H4 (cell line): Measurements from ENCODE around the gene ARPC1B. TPM values are rescaled to one million over a fixed set of nuclear protein-coding genes. Genes with fewer than 3 reads are reported as not detected.
"Not testable (repeated sequence)": the region's sequence is repeated elsewhere in the genome, so short reads cannot be mapped to it uniquely, and the experiment has no call there.

Source experiments
- DNase-seq: peaks from one replicate; pipeline ENCODE4 v3.0.0-alpha.2; 2015; ENCODE audit warnings: low spot score
- total RNA-seq: library from RNA; depleted of rRNA; stranded (reverse); fragments of >200 nt; shearing (Covaris generic); gene quantifications from 2 replicates; pipeline ENCODE4 v1.2.3, GENCODE V29; 2014

ARPC1B gene
- total RNA-seq, 1 experiment from 2014 or later = 495 TPM

DNA sequence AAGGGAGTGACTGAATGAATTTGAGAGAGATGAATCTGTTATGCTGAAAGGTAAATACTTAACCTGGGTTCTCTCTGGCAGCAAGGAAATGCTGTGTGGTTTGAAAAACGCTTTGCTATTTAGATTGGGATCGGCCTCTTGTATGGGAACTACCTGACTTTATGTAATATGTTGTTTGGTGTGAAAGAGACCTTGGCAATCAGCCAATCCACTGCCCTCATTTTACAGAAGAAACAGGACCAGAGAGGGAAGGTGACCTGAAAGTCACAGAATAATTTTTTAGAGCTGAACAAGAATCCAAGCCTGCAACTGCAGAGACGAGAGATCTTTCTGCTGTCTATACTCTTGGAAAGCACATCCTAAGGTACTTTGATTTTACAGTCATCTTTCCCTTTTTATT lies 35.3 kb downstream of the ARPC1B start:
- DNase-seq = no peak

DNA sequence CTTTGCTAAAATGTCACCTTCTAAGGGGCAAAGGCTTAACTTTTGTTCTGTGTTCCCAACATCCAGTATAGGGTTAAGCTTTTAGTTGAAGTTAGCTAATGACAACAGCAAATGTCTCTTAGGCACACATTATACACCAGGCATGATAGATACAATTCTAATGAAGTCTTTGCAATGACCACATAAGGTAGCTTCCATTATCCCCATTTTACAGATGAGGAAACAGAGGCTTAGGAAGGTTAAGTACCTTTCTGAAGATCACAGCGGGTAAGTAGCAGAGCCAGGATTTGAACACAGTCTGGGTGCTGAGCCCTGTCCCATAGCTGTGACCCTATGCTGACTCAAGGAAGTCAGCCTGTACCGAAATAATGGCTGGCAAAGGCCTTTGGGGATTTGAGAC lies 36.1 kb downstream of the ARPC1B start:
- no peak for DNase-seq

DNA sequence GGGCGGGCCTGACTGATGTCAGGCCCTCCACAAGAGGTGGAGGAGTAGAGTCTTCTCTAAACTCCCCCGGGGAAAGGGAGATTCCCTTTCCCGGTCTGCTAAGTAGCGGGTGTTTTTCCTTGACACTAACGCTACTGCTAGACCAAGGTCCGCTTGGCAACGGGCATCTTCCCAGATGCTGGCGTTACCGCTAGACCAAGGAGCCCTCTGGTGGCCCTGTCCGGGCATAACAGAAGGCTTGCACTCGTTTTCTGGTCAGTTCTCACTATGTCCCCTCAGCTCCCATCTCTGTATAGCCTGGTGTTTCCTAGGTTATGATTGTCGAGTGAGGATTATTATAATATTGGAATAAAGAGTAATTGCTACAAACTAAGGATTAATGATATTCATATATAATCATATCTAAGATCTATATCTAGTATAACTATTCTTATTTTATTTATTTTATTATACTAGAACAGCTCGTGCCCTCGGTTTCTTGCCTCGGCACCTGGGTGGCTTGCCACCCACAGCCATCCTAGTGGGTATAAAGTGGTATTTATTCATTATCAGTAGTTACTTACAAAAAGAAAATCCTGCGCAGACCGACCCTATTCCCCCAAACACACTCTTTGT lies 41.1 kb downstream of the ARPC1B start:
- DNase-seq = peak; percentile 53

DNA sequence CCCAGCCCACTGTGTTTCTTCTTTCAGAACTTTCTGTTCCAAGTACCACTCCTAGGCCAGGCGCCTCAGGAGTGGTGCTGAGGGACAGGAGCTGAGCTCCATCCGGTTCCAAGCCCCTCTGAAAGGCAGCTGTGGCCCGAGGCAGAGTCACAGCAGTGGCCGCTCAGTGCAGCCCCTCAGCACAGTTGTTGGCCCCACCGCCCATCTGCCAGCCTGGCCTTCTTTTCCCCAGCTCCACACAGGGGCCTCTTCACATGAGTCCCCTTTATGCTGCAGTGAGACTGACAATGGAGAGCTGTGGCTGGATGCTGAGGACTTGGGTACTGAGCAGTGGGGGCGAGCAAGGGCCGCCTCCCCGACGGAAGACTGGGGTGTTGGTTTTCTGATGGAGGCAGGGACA lies 43.7 kb downstream of the ARPC1B start:
- DNase-seq = no peak

DNA sequence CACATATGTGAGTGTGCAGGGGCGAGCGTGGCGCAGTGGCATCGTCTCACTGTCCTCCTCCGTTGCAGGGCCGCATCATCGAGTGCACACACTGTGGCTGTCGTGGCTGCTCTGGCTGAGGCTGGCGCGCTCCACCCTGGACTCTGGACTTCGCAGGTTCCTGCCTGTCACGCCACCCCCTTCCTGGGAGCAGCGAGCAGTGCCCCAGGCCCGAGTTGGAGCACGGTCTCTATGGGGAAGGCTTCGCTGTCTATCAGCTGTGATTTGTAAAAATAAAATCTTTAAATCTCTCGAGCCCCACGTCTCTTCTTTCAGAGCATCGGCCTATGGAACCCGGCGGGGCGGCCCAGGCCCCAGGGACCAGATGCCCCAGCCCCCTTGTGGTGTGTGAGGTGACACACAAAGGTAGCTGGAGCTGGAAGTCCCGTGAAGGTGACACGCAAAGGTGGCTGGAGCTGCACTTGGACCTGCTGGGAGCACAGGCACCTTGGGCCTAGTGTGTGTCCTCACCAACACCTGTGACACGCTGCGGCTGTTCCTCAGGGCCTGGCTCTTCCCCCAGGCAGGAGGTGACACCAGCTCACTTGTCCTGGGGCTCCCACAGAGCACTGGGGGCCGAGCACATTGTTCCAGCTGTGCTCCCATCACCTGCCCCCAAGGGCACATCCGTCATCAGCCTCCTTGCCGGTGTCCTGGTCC lies 44.9 kb downstream of the ARPC1B start:
- no peak for DNase-seq

DNA sequence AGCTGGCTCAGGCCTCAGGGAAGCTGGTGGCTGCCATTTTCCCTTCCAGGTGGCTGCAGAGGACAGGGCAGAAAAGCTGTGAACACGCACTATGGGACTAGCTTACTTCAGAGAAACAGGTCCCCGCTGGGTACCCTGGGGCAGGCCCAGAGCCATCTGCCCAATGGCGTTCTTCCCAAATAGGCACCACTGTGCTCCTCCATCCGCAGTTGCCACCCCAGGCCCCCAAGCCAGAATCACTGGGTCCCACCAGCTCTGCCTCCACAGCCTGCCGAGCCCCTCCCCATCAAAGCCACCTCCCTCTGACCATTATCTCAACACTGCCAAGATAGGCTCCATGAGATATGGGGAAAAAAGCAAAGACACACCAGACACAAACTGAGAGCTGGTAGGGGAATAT lies 45.7 kb downstream of the ARPC1B start:
- no peak for DNase-seq

DNA sequence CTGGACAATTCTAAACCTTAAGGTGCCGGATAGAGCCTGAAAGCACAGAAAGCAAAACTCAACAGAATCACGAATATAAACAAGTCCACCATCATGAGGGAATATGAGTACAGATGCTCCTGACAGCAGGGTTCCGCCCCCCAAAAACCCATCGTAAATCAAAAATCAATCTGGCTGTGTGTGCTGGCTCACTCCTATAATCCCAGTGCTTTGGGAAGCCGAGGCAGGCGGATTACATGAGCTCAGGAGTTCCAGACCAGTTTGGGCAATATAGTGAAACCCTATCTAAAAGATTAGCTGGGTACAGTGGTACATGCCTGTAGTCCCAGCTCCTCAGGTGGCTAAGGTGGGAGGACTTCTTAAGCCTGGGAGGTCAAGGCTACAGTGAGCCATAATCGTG lies 46.5 kb downstream of the ARPC1B start:
- no peak for DNase-seq

DNA sequence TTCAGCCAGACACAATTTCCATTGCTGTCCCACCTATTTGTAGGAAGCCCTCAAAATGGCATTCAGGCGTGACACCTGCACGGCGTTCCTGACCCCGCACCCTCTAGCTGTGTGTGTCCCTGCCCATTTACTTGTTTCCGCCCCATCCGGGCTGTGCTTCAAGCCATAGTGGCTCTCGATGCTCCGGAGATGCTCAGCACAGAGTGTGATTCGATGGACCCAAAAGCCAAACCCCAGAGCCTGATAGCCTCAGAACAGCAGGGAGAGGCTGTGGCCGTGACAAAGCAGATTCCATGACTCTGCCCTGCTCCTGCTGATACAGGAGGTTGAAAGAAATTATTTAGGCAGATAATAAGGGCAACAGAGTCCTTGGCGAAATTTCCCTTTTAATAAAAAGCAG lies 47.7 kb downstream of the ARPC1B start:
- DNase-seq = no peak

DNA sequence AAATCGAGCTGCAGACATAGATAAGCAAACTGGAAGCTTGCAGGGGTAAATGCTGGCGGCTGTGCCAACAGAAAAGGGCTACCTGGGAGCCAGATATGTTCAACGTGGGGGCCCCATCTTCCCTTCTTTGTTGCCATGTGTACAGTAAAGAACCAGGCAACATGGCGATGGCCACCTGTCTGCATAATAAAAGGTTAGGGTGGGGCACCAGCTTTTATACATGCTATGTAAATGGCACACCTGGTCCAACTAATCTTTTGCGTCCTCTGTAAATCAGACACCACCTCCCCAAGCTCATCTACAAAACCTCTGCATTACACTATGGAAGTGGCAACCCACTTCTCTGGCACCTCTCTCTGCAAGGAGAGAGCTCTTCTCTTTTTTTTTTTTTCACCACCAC lies 48.1 kb downstream of the ARPC1B start:
- DNase-seq = no peak

DNA sequence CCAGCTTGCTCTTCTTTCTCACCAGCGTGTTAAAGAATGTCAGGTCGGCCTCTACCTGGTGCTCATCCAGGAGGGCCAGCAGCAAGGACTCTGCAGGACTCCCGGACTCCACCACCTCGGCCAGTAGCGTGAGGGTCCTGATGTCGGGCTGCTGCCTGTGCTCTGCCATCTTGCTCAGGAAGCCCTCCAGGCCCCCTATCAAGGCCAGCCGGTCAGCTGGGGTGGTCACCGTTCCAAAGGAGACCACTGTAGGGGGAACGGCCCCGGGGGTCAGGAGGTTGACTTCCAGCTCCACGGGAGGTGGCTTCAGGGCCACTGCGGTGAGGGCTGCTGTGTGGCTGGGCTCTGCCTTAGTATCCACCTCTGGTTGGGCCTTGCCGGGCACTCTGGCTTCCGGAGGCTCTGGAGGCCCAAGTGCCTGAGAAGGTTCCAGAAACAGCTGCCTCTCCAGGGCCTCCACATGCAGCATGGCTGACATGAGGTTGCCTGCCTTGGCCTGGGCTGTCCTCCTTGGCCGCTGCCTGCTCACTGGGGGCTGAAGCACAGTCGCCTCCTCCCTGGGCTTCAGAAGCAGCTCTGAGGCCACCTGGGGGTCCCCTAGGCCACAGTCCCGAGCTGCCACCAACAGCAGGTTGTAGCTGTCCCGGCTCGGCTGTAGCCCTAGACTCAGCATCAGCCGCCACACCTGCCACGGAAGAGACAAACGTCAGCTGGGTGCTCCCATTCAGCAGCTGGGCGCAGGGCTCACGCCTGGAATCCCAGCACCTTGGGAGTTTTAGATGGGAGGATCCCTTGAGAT lies 50.6 kb downstream of the ARPC1B start:
- no peak for DNase-seq

DNA sequence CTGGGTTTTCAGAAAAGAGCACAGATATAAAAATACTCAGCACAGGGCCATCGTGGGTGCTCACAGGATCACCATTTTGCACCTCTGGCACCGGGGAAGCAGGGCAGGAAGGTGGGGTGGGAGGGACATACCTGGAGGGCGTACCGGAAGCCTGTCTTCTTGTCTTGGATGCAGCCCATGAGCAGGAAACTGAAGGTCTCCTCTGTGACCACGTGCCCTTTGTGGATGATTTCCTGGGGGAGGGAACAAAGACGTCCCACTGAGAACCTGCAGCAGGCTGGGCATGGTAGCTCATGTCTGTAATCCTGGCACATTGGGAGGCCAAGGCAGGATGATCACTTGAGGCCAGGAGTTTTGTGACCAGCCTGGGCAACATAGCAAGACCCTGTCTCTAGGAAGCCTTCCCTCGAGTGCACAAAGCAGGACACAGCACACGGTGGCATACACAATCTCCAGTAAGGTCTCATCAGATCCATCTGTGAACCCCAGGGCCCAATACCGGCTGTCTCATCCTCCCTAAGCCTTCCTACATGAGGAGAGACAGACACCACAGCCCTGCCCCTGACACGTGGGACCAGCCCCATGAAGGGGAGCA lies 54.5 kb downstream of the ARPC1B start:
- no peak for DNase-seq

DNA sequence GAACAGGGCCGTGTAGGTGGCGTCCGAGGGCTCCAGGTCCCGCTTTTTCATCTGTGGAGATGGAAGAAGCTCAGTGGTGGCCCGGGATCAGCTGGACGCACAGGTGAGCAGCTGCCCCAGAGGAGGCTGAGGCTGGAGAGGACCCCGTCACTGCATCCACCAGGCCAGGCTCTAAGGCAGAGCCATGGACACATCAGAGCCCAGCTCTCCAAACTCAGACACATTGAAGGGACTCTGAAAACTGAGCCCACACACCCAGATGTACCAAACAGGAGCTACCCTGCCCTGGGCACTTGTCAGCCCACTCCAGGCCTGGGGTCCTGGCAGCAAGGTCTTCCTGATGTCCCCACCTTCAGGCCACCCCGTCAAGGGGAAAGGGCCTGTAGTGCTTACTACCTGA lies 55.2 kb downstream of the ARPC1B start:
- DNase-seq = no peak

DNA sequence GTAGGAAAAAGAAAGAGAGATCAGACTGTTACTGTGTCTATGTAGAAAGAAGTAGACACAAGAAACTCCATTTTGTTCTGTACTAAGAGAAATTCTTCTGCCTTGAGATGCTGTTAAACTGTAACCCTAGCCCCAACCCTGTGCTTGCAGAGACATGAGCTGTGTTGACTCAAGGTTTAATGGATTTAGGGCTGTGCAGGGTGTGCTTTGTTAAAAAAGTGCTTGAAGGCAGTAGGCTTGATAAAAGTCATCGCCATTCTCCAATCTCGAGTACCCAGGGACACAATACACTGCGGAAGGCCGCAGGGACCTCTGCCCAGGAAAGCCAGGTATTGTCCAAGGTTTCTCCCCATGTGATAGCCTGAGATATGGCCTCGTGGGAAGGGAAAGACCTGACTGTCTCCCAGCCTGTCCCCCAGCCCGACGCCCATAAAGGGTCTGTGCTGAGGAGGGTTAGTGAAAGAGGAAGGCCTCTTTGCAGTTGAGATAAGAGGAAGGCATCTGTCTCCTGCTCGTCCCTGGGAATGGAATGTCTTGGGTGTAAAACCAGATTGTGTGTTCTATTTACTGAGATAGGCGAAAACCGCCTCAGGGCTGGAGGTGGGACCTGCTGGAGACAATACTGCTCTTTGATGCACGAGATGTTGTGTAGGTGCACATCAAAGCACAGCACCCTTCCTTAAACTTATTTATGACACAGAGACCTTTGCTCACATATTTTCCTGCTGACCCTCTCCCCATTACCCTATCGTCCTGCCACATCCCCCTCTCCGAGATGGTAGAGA lies 57.4 kb downstream of the ARPC1B start:
- not testable (repeated sequence) for DNase-seq

DNA sequence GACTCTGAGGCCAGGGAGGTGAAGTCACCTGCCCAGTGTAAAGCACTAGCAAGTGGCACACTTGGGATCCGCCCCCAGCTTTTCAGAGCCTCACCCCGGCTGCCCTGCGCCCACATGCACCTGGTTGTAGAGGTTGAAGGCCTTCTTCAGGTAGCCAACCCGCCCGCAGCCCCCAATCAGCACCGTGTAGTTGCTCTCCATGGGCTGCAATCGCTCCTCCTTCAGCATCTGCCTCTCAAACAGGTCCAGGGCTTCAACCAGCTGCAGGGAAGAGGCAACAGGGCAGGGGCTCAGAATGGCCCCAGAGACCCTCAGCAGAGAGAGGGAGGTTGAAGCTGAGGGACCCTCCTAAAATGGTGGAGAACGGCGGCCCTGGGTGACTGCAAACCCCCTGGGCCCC lies 58.6 kb downstream of the ARPC1B start:
- no peak for DNase-seq

DNA sequence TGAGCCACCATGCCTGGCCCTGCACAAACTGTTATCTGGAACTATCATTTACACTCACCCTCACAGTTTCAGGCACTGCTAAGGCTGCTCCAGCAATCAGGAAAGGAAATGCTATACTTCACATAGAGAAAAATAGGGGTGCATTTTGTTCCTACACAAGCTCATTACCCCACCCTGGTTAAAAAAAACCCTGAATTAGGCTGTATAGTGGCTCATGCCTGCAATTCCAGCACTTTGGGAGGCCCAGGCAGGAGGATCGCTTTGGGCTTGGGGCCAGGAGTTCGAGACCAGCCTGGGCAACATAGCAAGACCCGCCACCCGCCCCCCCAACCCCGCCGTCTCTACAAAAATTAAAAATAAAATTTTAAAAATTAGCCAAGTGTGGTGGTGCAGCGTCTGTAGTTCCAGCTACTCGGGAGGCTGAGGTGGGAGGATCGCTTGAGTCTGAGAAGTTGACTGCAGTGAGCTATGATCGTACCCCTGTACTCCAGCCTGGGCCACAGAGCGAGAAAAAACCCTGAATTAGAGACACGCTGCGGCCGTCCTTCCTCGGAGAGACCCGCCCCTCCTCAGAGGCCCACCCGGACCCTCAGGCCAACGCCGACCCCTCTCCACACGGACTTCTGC lies 63.5 kb downstream of the ARPC1B start:
- no peak for DNase-seq

DNA sequence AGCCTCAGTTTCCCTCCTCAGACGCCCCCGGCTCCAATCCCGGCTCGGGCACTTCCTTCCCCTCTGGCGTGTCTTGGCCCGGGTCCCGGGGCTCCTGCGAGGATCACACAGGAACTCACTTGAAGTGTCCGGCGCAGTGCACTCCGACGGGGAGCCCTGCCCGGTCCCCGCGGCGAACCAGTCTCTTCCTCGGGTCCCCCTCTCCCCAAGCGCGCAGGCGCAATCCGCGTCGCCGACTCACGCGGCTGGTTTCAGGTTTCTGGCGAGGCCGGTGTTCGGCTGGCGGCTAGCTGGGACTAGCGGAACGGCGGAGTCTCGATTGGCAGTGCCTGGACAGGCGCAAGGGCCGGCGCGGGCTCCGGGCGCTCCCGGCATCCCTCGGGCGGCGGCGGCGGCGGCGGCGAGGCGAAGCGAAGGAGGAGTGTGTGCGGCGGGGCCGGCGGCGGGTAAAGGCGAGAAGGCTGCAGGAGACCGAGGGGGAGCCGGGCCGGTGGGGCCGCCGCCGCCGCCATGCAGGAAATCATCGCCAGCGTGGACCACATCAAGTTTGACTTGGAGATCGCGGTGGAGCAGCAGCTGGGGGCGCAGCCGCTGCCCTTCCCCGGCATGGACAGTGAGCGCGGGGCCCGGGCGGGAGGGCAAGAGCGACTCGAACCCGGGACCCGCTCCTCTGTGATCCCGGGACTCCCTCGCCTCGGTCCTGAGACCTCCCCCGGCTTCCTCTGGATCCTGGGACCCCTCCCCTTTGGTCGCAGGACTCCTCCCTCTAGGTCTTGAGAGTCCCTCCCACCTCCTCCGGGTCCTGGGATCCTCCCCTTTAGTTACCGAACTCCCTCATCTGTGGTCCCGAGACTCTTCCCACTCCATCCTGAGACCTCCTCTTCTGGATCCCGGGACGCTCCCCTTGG lies 64.3 kb downstream of the ARPC1B start, which contains the start of the genes CPSF4 and PTCD1:
Gene CPSF4, plus strand, starts transcription at position 371 of the 908 bp plus-strand sequence. Its CDS starts 140 bp downstream, at position 511.
Gene PTCD1, minus strand, starts transcription at position 226 of the 908 bp plus-strand sequence. CDS start 3,556 bp downstream, outside the sequence.
- peak; percentile 94 for DNase-seq

DNA sequence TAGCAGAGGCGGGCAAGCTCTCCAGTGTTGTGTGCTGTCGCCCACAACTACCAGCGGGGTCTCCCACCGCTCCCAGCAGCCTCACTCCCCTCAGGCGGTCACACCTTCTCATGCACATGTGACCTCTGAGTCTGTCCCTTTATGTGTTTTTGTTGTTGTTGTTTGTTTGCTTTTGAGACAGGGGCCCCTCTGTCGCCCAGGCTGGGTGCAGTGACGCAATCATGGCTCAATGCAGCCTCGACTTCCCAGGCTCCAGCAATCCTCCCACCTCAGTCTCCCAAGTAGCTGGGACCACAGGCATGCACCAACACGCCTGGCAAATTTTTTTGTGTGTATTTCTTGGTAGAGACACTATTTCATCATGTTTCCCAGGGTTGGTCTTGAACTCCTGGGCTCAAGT lies 65.7 kb downstream of the ARPC1B start:
- no peak for DNase-seq
